Measurements from ENCODE around the gene CACNA1S.

CACNA1S gene

DNA sequence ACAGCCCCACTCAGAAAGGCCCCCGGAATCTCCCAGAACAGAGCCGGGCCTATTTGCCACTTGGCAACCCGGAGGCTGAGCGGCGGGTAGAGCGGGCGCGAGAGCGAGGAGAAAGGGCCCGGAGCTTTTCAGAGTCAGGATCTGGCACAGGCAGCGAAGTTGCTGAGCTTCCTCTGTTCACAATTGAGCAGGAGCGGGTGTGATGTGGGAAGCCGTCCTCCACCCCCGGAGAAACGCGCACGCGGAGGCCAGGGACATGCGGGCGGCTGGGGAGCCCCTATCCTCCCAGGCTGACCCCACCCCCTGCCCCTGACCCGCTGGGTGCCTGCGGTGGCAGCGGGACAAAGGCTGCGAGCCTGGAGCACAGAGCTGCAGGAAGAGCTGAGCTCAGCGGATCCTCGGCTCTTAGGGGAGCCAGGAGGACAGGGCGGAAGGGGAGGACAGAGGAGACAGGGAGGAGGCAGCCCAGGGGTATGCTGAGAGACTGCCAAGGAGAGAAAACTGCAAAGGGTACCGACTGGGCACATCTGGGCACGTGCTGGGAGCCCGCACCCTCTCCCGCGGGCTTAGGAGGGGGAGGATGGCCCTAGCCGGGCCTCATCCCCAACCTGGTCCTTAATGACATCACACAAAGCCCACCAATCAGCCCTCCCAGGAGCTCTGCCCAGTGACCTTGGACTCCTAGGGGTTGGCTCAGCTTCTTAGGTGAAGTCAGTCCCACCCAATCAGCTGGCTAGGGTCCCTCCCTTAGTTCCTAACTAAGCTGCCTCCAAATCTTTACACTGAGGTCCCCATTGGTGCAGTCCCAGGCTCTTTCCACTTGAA is 98.0 kb downstream of the CACNA1S start:
- H3K4me3 ChIP-seq (ENCODE audit: extremely low read depth, insufficient read depth, low read length, poor library complexity, severe bottlenecking), result no peak overlapping the region
- WGBS, 2 experiments (ENCODE audit: insufficient coverage in 2 of 2), result 82 to 86% methylated on average over 19 to 24 of the region's 33 CpGs
- no peaks in the 10 kb centered on the region for H3K36me3 ChIP-seq (ENCODE audit: control insufficient read depth, insufficient read depth, low read length)
- no peaks in the 10 kb centered on the region for H3K9me3 ChIP-seq (ENCODE audit: control insufficient read depth, low read length)
- H3K27ac ChIP-seq (ENCODE audit: low read depth, low read length, severe bottlenecking), result no peak overlapping the region
- H3K4me1 ChIP-seq (ENCODE audit: control insufficient read depth, insufficient read depth, low read length, poor library complexity, severe bottlenecking), result peaks cover 62% of the 10 kb centered on the region

DNA sequence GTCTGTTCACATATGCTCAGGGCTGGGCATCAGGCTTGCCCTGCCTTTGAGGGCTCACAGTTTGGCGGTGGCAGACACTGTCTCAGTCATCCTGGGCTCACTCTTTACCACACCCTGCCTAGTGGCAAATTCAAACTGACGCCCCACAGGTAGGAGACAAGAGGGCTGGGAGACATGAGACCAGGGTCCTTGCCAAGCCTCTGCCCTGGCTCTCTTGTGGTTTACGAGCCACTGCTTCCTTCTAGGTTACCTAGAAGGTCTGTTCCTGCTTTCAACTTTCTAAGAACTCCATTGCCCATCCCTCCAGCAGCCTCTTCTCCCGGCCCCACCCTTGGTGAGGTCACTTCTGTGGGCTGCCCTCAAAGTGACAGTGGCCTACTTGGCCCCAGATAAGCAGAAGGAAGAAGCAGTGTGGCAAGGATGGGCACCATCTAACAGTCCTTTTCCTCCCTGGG is 99.2 kb downstream of the CACNA1S start:
- H3K27ac ChIP-seq (ENCODE audit: low read depth, low read length, severe bottlenecking), result no peak overlapping the region
- no peaks in the 10 kb centered on the region for H3K36me3 ChIP-seq (ENCODE audit: control insufficient read depth, insufficient read depth, low read length)
- no peaks in the 10 kb centered on the region for H3K9me3 ChIP-seq (ENCODE audit: control insufficient read depth, low read length)
- 80 to 100% methylated on average over 1 to 2 of the region's 4 CpGs for WGBS, 2 experiments (ENCODE audit: insufficient coverage in 2 of 2)
- H3K4me1 ChIP-seq (ENCODE audit: control insufficient read depth, insufficient read depth, low read length, poor library complexity, severe bottlenecking), result peaks cover 57% of the 10 kb centered on the region
- no peak overlapping the region for H3K4me3 ChIP-seq (ENCODE audit: extremely low read depth, insufficient read depth, low read length, poor library complexity, severe bottlenecking)

DNA sequence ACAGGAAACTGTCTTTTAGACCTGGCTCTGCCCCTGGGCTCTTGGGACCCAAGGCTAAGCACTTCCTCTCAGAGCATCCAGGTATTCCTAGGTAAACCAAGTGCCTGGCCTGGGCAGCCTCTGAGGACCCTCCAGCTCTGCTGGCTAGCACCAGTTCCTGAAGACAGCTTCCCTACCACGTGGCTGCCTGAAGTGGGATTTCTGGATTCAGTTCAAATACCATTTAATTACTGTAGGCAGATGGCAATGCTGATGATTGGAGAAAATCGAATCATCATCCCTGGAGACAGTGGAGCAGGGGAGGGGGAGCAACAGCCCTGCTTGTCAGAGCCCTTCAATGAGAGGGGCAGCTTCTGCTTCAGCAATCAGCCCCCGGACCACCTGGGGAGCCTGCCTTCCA is 100.6 kb downstream of the CACNA1S start:
- Histone ChIP-seq H3K9me3 (ENCODE audit: control insufficient read depth, low read length) (no peaks in the 10 kb centered on the region), H3K36me3 (ENCODE audit: control insufficient read depth, insufficient read depth, low read length) (no peaks in the 10 kb centered on the region), H3K27ac (ENCODE audit: low read depth, low read length, severe bottlenecking) (no peak overlapping the region), H3K4me3 (ENCODE audit: extremely low read depth, insufficient read depth, low read length, poor library complexity, severe bottlenecking) (no peak overlapping the region), H3K4me1 (ENCODE audit: control insufficient read depth, insufficient read depth, low read length, poor library complexity, severe bottlenecking) (peaks cover 43% of the 10 kb centered on the region)
- WGBS, 2 experiments (ENCODE audit: insufficient coverage in 2 of 2), result 88 to 94% methylated on average over 2 of the region's 3 CpGs

DNA sequence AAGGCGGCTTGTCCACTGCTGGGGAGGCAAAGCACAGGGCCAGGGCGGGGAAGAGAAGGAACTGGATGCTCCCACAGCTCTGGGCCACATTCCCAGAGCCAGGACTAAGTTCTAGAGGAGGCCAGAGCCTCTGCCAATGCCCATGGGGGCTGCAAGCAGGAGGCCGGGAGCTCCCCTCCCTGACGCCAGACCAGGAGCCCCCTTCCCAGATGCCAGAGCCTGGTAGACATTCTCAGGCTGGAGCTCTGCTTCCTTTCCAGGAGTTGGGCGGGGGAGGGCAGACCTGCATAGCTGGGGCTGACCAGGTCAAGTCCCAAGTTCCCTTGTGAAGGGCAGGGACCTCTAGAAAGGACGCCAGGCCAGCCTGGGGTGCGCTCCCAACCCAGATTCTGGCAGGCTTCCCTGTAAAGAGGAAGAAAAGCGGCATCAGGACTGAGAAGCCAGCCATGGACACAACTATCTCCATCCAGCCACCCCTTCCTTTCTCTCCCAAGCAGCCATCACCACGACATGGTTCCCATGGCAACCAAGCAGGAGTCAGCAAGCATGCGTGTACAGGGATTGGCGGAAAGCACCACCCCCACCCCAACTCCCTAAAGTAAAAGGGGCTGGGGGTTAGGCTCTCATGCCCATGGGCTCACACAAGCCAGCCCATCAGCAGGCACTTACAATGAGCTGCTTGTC is 102.1 kb downstream of the CACNA1S start:
- H3K9me3 ChIP-seq (ENCODE audit: control insufficient read depth, low read length), result no peaks in the 10 kb centered on the region
- H3K36me3 ChIP-seq (ENCODE audit: control insufficient read depth, insufficient read depth, low read length), result no peaks in the 10 kb centered on the region
- H3K27ac ChIP-seq (ENCODE audit: low read depth, low read length, severe bottlenecking), result peak overlapping the region; percentile 58
- H3K4me3 ChIP-seq (ENCODE audit: extremely low read depth, insufficient read depth, low read length, poor library complexity, severe bottlenecking), result no peak overlapping the region
- WGBS, 2 experiments (ENCODE audit: insufficient coverage in 2 of 2), result 71 to 75% methylated on average over 8 to 9 of the region's 11 CpGs
- H3K4me1 ChIP-seq (ENCODE audit: control insufficient read depth, insufficient read depth, low read length, poor library complexity, severe bottlenecking), result peaks cover 27% of the 10 kb centered on the region

DNA sequence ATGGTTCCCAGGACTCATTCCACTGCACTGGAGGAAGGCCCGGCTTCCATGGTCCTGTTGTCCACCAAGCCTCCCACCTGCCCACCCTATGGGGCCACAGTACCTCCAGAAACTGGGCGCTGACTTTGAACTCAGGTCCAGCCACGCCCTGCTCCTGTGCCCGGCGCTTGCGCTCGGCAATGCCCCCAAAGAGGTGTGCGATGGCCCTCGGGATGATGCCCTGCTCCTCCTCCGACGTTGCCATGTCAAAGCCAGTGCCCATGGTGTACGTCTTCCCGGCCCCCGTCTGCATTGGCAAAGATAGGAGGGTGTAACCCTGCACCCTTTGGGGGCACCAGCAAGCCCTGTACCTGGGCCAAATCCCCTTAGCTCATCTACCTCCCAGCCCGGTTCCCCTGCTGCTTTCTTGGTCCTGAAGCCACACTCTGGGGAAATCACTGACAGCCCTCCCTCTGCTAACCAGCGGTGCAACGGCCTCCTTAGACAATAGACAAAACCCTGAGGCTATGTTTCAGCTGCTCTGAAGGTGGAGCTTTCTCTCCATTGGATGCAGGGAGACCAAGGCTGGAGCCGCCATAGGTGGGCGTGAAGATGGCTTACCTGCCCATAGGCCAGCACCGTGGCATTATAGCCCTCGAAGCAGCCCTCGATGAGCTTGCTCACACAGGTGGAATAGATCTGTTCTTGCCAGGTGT is 103.4 kb downstream of the CACNA1S start:
- WGBS, 2 experiments (ENCODE audit: insufficient coverage in 2 of 2), result 91 to 95% methylated on average over 22 of the region's 22 CpGs
- Histone ChIP-seq H3K4me3 (ENCODE audit: extremely low read depth, insufficient read depth, low read length, poor library complexity, severe bottlenecking) (no peak overlapping the region), H3K36me3 (ENCODE audit: control insufficient read depth, insufficient read depth, low read length) (no peaks in the 10 kb centered on the region), H3K27ac (ENCODE audit: low read depth, low read length, severe bottlenecking) (no peak overlapping the region), H3K4me1 (ENCODE audit: control insufficient read depth, insufficient read depth, low read length, poor library complexity, severe bottlenecking) (peaks cover 15% of the 10 kb centered on the region), H3K9me3 (ENCODE audit: control insufficient read depth, low read length) (no peaks in the 10 kb centered on the region)

DNA sequence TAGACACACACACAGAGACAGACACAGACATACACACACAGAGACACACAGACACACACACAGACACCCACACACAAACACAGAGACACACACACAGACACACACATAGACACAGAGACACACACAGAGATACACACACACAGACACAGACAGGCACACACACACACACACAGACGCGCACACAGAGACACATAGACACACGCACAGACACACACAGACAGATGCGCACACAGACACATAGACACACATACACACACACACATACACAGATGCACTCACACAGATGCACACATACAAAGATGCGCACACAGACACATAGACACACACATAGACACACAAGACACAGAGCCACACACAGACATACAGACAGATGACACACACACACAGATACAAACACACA is 104.7 kb downstream of the CACNA1S start:
- Histone ChIP-seq H3K27ac (ENCODE audit: low read depth, low read length, severe bottlenecking) (no peak overlapping the region), H3K4me1 (ENCODE audit: control insufficient read depth, insufficient read depth, low read length, poor library complexity, severe bottlenecking) (peaks cover 10% of the 10 kb centered on the region), H3K36me3 (ENCODE audit: control insufficient read depth, insufficient read depth, low read length) (no peaks in the 10 kb centered on the region), H3K9me3 (ENCODE audit: control insufficient read depth, low read length) (no peaks in the 10 kb centered on the region), H3K4me3 (ENCODE audit: extremely low read depth, insufficient read depth, low read length, poor library complexity, severe bottlenecking) (no peak overlapping the region)
- WGBS, 2 experiments (ENCODE audit: insufficient coverage in 2 of 2), result 97 to 100% methylated on average over 3 to 5 of the region's 5 CpGs

DNA sequence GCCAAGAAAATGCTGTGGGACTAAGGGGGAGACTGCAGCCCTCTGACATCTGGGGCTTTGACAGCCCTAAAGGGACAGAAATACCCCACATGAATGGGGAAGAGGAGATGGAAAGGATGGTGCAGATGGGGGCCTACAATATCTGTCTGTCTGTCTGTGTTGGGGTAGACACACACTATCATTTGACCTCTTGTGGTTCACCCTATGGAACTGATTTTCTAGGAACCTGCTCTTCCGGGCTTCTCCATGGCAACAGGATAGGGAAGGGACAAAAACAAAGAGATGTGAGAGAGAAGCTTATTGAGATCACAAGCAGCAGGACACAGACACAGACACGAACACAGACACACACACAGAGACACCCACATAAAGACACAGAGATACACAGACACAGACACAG is 105.8 kb downstream of the CACNA1S start:
- peak overlapping the region; percentile 5 for H3K27ac ChIP-seq (ENCODE audit: low read depth, low read length, severe bottlenecking)
- peaks cover 10% of the 10 kb centered on the region for H3K4me1 ChIP-seq (ENCODE audit: control insufficient read depth, insufficient read depth, low read length, poor library complexity, severe bottlenecking)
- H3K36me3 ChIP-seq (ENCODE audit: control insufficient read depth, insufficient read depth, low read length), result peaks cover 3% of the 10 kb centered on the region
- no peak overlapping the region for H3K4me3 ChIP-seq (ENCODE audit: extremely low read depth, insufficient read depth, low read length, poor library complexity, severe bottlenecking)
- 60% methylated on average over 1 of the region's 2 CpGs; no CpG with 5 or more reads in 1 of the 2 experiments for WGBS, 2 experiments (ENCODE audit: insufficient coverage in 2 of 2)
- no peaks in the 10 kb centered on the region for H3K9me3 ChIP-seq (ENCODE audit: control insufficient read depth, low read length)

DNA sequence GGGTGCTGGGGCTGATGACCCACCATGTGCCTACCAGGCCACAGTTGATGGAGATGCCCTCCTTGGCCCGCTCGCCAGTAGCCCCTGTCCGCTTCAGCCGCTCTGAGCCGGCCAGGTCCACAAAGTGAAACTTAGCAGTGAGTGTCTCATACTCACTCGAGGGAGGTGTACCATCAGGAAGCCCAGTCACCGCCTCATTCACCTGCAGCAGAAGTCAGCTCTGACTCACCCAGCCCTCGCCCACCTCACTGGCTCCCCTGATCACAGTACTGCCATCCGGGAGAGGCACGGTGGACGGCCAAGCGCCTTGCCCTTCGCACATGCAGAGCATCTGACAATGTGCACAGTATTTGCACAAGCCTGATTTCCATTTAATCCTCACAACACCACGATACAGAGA is 107.5 kb downstream of the CACNA1S start:
- H3K36me3 ChIP-seq (ENCODE audit: control insufficient read depth, insufficient read depth, low read length), result peaks cover 6% of the 10 kb centered on the region
- no peak overlapping the region for H3K27ac ChIP-seq (ENCODE audit: low read depth, low read length, severe bottlenecking)
- H3K4me1 ChIP-seq (ENCODE audit: control insufficient read depth, insufficient read depth, low read length, poor library complexity, severe bottlenecking), result peaks cover under 1% of the 10 kb centered on the region
- no peaks in the 10 kb centered on the region for H3K9me3 ChIP-seq (ENCODE audit: control insufficient read depth, low read length)
- H3K4me3 ChIP-seq (ENCODE audit: extremely low read depth, insufficient read depth, low read length, poor library complexity, severe bottlenecking), result no peak overlapping the region
- 95 to 96% methylated on average over 14 of the region's 14 CpGs for WGBS, 2 experiments (ENCODE audit: insufficient coverage in 2 of 2)

DNA sequence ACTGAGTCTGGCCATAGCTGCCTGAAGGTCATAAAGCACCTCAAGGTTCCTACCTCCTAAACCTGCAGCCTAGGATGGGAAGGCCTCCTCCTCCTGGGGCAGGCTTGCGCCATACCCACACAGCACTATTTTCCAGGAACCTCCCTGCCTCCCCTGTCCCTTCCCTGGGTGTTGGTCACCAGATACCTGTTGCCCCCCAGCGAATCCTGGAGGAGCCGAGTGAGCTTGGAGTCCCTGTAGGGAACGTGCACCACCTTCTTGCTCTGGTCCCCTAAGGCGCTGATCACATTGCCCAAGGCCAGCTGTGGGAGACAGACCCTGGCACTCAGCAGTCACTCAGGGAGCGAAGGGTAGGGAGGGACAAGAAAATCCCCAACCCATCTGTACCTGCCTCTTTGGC is 108.1 kb downstream of the CACNA1S start:
- H3K36me3 ChIP-seq (ENCODE audit: control insufficient read depth, insufficient read depth, low read length), result peaks cover 8% of the 10 kb centered on the region
- H3K27ac ChIP-seq (ENCODE audit: low read depth, low read length, severe bottlenecking), result no peak overlapping the region
- no peak overlapping the region for H3K4me3 ChIP-seq (ENCODE audit: extremely low read depth, insufficient read depth, low read length, poor library complexity, severe bottlenecking)
- 93 to 98% methylated on average over 5 to 6 of the region's 6 CpGs for WGBS, 2 experiments (ENCODE audit: insufficient coverage in 2 of 2)
- H3K9me3 ChIP-seq (ENCODE audit: control insufficient read depth, low read length), result no peaks in the 10 kb centered on the region
- no peaks in the 10 kb centered on the region for H3K4me1 ChIP-seq (ENCODE audit: control insufficient read depth, insufficient read depth, low read length, poor library complexity, severe bottlenecking)

DNA sequence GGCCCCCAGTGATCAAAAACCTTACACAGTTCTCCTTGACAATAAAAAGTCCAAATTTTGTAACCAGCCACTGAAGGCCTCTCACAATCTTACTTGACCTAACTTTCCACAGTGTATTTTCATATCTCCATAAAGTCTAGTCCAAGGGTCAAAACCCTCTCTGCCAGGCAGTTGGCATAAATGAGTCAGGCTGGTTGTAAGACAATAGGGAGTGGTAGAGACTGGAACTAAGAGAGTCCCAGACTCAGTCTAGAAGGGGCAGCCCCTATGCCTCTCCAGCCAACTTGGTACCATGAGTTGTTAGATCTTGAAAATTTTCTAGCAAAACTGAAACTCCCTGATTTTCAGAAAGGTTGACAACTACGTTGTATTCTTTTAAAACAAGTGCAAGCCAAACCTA is 109.7 kb downstream of the CACNA1S start:
- Histone ChIP-seq H3K36me3 (ENCODE audit: control insufficient read depth, insufficient read depth, low read length) (peaks cover 8% of the 10 kb centered on the region), H3K27ac (ENCODE audit: low read depth, low read length, severe bottlenecking) (no peak overlapping the region), H3K4me1 (ENCODE audit: control insufficient read depth, insufficient read depth, low read length, poor library complexity, severe bottlenecking) (no peaks in the 10 kb centered on the region), H3K9me3 (ENCODE audit: control insufficient read depth, low read length) (no peaks in the 10 kb centered on the region), H3K4me3 (ENCODE audit: extremely low read depth, insufficient read depth, low read length, poor library complexity, severe bottlenecking) (no peak overlapping the region)
- 92 to 100% methylated on average over 1 of the region's 1 CpG for WGBS, 2 experiments (ENCODE audit: insufficient coverage in 2 of 2)
